ENCODE measurements around the gene TAGLN2. TPM values are rescaled to one million over a fixed set of nuclear protein-coding genes. Genes with fewer than 3 reads are reported as not detected.

TAGLN2 gene
- total RNA-seq, 2 experiments from 2014 or later = 532 to 538 TPM

GRCh38 chr1:159928491-159929050, 3.3 kb upstream of the TAGLN2 start:
- POLR2A ChIA-PET = no interaction called here
- CTCF ChIA-PET = interaction anchor here (1.1 kb wide), 1 partner anchor 74 kb away, joined by 3 read pairs; no protein-coding TSS in a partner anchor

GRCh38 chr1:159927849-159928431, 2.6 kb upstream of the TAGLN2 start:
- CTCF ChIA-PET = interaction anchor here (1.7 kb wide), 1 partner anchor 18 kb away, joined by 5 read pairs; no protein-coding TSS in a partner anchor
- POLR2A ChIA-PET = no interaction called here

GRCh38 chr1:159927211-159927848, 2.0 kb upstream of the TAGLN2 start:
- ChIA-PET CTCF (interaction anchor here (1.7 kb wide), 1 partner anchor 19 kb away, joined by 5 read pairs; no protein-coding TSS in a partner anchor), POLR2A (no interaction called here)

DNA sequence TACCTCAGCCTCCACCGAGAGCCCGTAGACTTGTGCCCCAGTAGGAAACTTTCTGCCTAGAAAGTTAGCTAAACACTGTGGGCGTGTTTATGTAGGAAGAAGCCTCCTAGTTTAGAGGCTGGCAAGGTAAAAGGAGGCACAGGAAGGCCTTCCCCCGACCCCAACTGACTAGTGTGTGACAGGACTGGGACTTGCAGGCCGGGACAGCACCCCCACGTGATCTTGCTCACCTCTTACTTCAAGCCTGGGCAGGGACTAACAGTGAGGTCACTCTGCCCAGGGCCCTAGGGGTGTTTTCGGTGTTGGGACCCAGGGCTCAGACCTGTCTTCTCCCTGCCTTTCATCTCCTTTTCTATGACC, 392 bp upstream of the TAGLN2 start:
- ChIA-PET POLR2A (interaction anchor here (1.1 to 2.4 kb wide), 3 partner anchors 8 to 19 kb away, joined by 3 to 11 read pairs (median 4); no protein-coding TSS in a partner anchor), CTCF (interaction anchor here (1.4 to 1.5 kb wide), 2 partner anchors 10 to 82 kb away, joined by 6 to 7 read pairs; no protein-coding TSS in a partner anchor)

- POLR2A ChIA-PET = interaction anchor here (0.5 to 2.6 kb wide), 10 partner anchors 9 to 929 kb away, joined by 3 to 16 read pairs (median 4); no protein-coding TSS in a partner anchor
- CTCF ChIA-PET = interaction anchor here (0.6 to 1.5 kb wide), 7 partner anchors 9 to 281 kb away, joined by 3 to 7 read pairs (median 5); partner anchors contain the start of genes DUSP23, IGSF9 and PEA15
Measured at GRCh38 chr1:159924025-159924790, 1.1 kb downstream of the TAGLN2 start.

DNA sequence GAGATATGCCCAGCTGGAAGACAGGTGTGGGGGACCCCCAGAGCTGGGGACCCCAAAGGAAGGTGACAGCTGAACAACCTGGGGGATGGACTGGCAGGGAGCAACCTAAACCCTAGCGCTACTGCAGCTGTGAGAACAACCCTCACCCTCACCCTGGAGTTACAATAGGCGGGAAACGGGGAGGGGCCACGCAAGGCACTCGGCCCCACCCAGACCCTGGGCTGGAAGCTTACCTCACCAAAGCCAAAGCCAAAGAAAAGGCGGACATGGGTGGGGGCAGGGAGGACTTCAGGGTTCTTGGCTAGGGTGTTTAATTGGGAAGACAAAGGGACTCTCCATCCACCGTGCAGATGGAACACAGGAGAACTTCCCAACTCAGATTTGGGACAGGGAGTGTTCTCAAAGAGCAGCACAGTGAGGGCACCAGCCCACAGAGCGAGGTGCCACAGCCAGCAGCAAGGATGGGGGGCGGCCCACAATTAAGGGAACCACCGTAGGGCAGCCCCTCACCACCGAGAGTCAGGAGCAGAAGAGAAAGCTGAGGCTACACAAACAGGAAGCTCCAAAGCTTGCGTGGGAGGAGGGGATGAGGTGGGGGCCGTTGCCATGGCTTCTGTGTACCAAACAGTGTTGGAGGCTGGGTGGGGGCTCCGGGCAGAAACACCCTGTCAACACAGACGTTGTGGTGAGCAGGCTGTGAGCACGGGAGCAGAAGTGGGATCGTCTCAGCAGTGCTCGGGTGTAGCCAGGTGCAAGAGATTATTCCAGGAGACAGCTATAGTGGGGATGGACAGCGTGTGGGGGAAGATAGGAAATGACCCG, 1.9 kb downstream of the TAGLN2 start:
- ChIA-PET CTCF (interaction anchor here (1.3 to 1.5 kb wide), 3 partner anchors 8 to 142 kb away, joined by 4 to 6 read pairs (median 5); partner anchors contain the start of gene DUSP23), POLR2A (interaction anchor here (0.6 to 2.6 kb wide), 6 partner anchors 8 to 833 kb away, joined by 3 to 16 read pairs (median 6); no protein-coding TSS in a partner anchor)

DNA sequence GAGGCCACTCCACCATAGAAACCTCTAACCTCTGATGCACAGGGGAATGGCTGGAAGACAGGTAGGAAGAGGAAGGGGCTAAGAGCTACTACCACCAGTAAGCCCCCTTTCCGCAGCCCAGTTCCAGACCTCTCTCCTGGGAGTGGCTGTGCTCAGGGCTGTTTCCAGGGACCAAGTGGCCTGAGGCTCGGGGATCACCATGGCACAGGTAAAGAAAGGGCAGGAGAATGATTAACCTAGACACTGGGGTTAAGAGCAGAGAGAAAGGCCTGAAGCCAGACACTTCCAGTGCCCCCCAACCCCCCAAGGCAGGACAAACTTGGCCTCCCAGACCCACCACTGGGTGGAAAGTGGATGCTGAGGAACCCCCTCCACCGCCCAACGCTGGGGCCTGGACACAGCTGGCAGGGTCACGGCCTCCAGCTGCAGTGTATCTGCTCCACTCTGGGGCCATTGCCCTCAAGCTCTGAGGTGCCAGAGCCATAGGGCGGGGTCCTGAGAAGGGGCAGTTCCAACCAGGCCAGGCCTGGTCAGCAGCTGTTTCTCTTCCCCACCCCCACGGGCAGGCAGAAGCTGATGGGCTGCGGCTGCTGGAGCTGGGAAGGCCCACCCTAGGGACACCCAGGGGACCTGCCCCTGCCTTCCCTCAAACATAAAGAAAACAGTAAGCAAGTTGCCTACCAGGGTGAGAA, 2.6 kb downstream of the TAGLN2 start:
- ChIA-PET POLR2A (interaction anchor here (0.6 to 2.6 kb wide), 3 partner anchors 9 to 832 kb away, joined by 3 to 16 read pairs (median 4); no protein-coding TSS in a partner anchor), CTCF (no interaction called here)

DNA sequence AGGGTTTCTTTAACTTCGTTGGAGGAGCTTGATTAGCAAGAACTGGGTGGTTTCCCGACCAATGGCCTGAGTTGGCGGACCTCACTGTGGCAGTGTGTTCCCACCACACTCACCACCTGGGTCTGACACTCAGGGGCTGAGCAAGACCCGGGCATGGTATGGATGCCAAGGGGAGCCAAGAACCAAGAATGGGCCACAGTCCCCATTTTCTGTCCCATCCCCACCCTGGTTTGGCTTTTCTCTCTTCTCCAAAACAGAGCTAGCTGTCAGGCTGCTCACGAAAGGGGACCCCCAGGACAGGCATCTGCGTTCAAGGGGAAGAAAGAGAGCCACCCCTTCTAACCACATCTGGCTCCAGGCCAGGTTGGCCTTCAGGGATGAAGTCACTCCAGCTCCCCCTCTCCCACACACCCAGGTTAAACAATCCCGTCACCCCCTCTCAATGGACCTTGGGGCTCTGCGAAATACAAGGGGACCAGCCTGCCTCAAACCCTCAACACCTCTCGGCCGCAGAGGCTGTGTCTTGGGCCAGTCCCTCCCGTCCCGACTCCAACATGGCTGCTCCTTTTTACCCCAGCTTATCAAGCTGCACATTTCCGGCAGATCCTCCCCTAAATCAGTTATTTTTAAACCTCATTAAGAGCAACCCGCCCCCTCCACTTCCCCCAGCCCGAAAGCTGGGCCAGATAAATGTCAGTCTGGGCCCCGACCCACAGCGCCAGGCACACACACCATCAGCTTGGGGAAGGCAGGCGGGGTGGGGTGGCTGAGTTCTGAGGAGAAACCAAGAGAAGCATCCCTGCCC, 3.4 kb downstream of the TAGLN2 start:
- ChIA-PET CTCF (interaction anchor here (1.3 to 1.6 kb wide), 2 partner anchors 85 to 123 kb away, joined by 3 to 5 read pairs; no protein-coding TSS in a partner anchor), POLR2A (interaction anchor here (1.4 kb wide), 1 partner anchor 8 kb away, joined by 4 read pairs; no protein-coding TSS in a partner anchor)

- CTCF ChIA-PET = interaction anchor here (1.3 to 1.6 kb wide), 2 partner anchors 86 to 122 kb away, joined by 3 to 5 read pairs; no protein-coding TSS in a partner anchor
- POLR2A ChIA-PET = no interaction called here
Measured at GRCh38 chr1:159921251-159921650, 4.1 kb downstream of the TAGLN2 start.

GRCh38 chr1:159920651-159921050, 4.7 kb downstream of the TAGLN2 start:
- POLR2A ChIA-PET = no interaction called here
- CTCF ChIA-PET = interaction anchor here (1.3 to 1.6 kb wide), 2 partner anchors 86 to 121 kb away, joined by 3 to 5 read pairs; no protein-coding TSS in a partner anchor

DNA sequence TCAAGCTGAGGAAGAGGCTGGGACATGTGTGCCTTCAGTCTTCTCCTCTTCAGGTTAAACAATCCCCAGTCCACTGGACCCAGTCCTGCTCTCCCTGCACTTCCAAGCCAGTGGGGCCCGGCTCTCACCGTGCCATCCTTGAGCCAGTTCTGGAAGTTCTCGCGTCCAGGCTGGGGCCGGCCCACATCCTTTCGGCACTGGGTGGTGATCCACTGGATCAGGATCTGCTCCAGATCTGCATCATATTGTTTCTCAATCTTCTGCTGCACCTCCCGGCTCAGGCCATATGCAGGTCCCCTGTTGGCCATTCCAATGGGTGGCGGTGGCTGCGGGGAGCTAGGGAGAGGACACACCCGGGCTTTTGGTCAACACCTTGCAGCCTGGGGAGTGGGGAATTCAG, 5.1 kb downstream of the TAGLN2 start:
- ChIA-PET CTCF (no interaction called here), POLR2A (interaction anchor here (1.3 kb wide), 1 partner anchor 19 kb away, joined by 4 read pairs; no protein-coding TSS in a partner anchor)

GRCh38 chr1:159919236-159919865, 6.0 kb downstream of the TAGLN2 start:
- POLR2A ChIA-PET = interaction anchor here (1.3 kb wide), 1 partner anchor 19 kb away, joined by 4 read pairs; no protein-coding TSS in a partner anchor
- CTCF ChIA-PET = no interaction called here

DNA sequence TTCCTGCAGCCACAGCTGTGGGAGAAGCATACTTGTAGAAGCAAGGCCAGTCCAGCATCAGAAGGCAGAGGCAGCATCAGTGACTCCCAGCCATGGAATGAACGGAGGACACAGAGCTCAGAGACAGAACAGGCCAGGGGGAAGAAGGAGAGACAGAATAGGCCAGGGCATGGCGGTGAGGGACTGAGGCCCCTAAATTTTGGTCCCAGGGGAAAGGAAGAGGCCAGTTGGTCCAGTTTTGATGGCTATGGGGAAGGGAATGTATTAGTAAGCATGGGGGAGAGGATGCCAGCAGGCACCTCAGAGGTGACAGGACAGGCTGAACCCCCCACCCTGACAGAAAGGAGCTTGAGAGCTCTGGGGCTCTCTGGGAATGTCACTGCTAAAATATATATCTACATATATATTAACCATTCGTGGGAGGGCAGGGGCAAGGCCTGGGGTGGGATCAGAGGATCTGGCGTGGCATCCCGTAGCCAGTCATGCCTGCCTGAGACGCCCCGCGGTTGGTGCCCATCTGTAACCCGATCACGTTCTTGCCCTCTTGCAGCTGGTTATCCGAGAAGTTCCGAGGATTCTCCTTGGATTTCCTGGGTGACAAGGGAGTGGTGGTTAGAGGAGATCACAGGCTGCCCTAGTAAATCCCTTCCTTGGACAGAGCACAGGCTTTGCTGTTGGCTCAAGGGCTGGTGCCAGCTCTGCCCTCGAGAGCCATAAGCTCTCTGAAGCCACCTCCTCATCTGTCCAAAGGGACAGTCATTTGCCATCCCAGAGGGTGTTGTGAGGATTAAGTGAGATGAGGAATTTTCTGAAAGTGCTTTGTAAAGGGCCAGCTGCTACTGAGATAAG, 6.7 kb downstream of the TAGLN2 start:
- ChIA-PET CTCF (no interaction called here), POLR2A (interaction anchor here (1.3 kb wide), 1 partner anchor 18 kb away, joined by 4 read pairs; no protein-coding TSS in a partner anchor)

DNA sequence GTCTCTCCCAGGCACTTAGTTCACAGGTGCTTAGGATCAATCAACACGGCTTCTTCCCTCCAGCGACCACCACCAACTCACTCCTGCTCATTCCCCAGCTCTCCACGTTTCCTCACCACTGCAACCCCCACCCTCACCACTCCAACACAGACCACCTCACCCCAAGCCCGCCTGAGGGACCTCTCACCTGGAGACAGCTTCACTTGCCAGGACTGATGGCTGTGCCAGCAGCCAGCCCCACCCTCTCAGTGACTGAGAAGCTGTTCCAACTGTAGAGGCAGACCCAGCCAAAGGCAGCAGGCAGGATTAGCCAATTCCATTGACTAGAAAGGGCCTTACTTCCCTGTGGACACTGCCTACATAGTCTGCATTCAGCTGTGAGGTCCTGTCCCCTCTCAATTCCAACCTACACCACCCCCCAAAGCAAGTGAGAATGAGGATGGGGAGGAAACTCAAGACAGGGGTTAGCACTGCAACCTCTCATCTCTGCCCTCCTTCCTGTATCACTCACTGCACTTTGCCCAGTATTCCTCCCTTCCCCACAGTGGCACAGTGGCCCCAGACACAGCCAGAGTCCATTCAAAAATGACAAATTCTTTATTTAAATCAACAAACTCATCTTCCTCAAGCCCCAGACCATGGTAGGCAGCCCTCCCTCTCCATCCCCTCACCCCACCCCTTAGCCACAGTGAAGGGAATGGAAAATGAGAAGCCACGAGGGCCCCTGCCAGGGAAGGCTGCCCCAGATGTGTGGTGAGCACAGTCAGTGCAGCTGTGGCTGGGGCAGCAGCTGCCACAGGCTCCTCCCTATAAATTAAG, 7.6 kb downstream of the TAGLN2 start:
- ChIA-PET POLR2A (no interaction called here), CTCF (no interaction called here)

All from activated CD8-positive, alpha-beta memory T cell treated with anti-CD3 and anti-CD28 coated beads for 36 hours (primary cell).